K562 (cell line): ENCODE measurements around the gene MMS22L. TPM values are rescaled to one million over a fixed set of nuclear protein-coding genes. Genes with fewer than 3 reads are reported as not detected.
A peak's percentile ranks its signal among the peaks of the same experiment; 100 is the strongest.

Source experiments
- ATAC-seq: fragments of 200-7000 bp; cut with Tn5 transposase; 3 replicates; pipeline ENCODE4 v1.9.1; 2020; ENCODE audit warnings: moderate library complexity
- BruUV-seq: library from RNA; stranded (reverse); fragments of 400-500 nt; replicated peaks from 2 replicates; lab custom pipeline; 2021; lab: Mats Ljungman, UMichigan
- CTCF ChIA-PET: fragments of 300-600 bp; formaldehyde crosslinking; extraction: SDS; loops from one replicate; lab custom pipeline; 2021; ENCODE audit warnings: low intra/inter-chr PET ratio; lab: Yijun Ruan, JAX
- POLR2A ChIA-PET: fragments of 300-600, 350-650 bp; sonication (Branson Sonifier 250); formaldehyde crosslinking; extraction: SDS; loops from one replicate; lab custom pipeline; 2021; ENCODE audit warnings: antibody characterized with exemption, inconsistent platforms; lab: Yijun Ruan, JAX
- DNase-seq, 4 experiments: peaks; one replicate each; pipeline versions ENCODE4 v3.0.0 to v3.0.0-alpha.2; 2011 to 2018; ENCODE audit warnings: low spot score in 3 of 4, mixed read lengths in 3 of 4; ENCODE audit errors: extremely low read depth in 1 of 4
- FAIRE-seq: peaks from 2 replicates; lab custom pipeline; 2011; peaks lifted over from hg19 to GRCh38; lab: Jason Lieb, UNC
- H2AFZ ChIP-seq: 2 replicates; pipeline ENCODE4 v1.6.0; 2011; ENCODE audit warnings: low read depth, low read length, control low read depth, inconsistent platforms
- H3K27ac ChIP-seq: fragments of 200-600 bp; 3 replicates; pipeline ENCODE4 v1.8.0; 2011; ENCODE audit warnings: low read depth, mild to moderate bottlenecking, control low read depth, inconsistent platforms, low read length, moderate library complexity, mixed read lengths; ENCODE audit errors: extremely low read depth
- H3K27me3 ChIP-seq, 2 experiments: fragments of 300-600 bp in 1 of 2; 2 replicates in 1 of 2; 3 replicates in 1 of 2; pipeline versions ENCODE4 v1.6.0 to v1.8.0; 2011; ENCODE audit warnings: inconsistent platforms in 2 of 2, low read length in 2 of 2, mild to moderate bottlenecking in 1 of 2, mixed read lengths in 1 of 2, moderate library complexity in 1 of 2; ENCODE audit not compliant: control insufficient read depth in 2 of 2, insufficient read depth in 2 of 2
- H3K36me3 ChIP-seq: fragments of 300-600 bp; 3 replicates; pipeline ENCODE4 v1.8.0; 2011; ENCODE audit warnings: mild to moderate bottlenecking, low read length, inconsistent platforms; ENCODE audit not compliant: control insufficient read depth, insufficient read depth
- H3K4me1 ChIP-seq, 2 experiments: fragments of 200-600 bp in 1 of 2; replicated peaks in 1 of 2; 2 replicates in 1 of 2; 3 replicates in 1 of 2; pipeline versions ENCODE4 v1.5.1 to v1.8.0; 2011; ENCODE audit warnings: inconsistent platforms in 2 of 2, low read length in 2 of 2, mild to moderate bottlenecking in 1 of 2, mixed read lengths in 1 of 2, moderate library complexity in 1 of 2; ENCODE audit not compliant: control insufficient read depth in 2 of 2, insufficient read depth in 2 of 2
- H3K4me2 ChIP-seq: 2 replicates; pipeline ENCODE4 v1.6.1; 2011; ENCODE audit warnings: low read length, control low read depth, inconsistent platforms, mixed read lengths; ENCODE audit not compliant: insufficient read depth
- H3K4me3 ChIP-seq: fragments of 200-600 bp; sonication (generic), shearing (Covaris generic); 2 replicates; pipeline ENCODE4 v1.5.1; 2016; ENCODE audit warnings: control low read depth, inconsistent platforms
- H3K79me2 ChIP-seq: fragments of 200-600 bp; 3 replicates; pipeline ENCODE4 v1.8.0; 2011; ENCODE audit warnings: low read length, inconsistent platforms; ENCODE audit not compliant: control insufficient read depth, insufficient read depth
- H3K9ac ChIP-seq, 2 experiments: 2 replicates each; pipeline versions ENCODE4 v1.6.0 to v1.6.1; 2011; ENCODE audit warnings: low read depth in 2 of 2, low read length in 2 of 2, control low read depth in 1 of 2, inconsistent platforms in 1 of 2, mild to moderate bottlenecking in 1 of 2, mixed read lengths in 1 of 2; ENCODE audit not compliant: insufficient read depth in 1 of 2
- H3K9me1 ChIP-seq: one replicate; pipeline ENCODE4 v1.6.0; 2011; ENCODE audit warnings: inconsistent platforms, mild to moderate bottlenecking, low read length, moderate library complexity; ENCODE audit not compliant: control insufficient read depth, insufficient read depth
- H3K9me3 ChIP-seq: replicated peaks from 2 replicates; pipeline ENCODE4 v1.5.1; 2011; ENCODE audit warnings: low read depth, low read length, inconsistent platforms; ENCODE audit not compliant: control insufficient read depth, insufficient read depth
- H4K20me1 ChIP-seq: replicated peaks from 2 replicates; pipeline ENCODE4 v1.6.1; 2011; ENCODE audit warnings: low read length, inconsistent platforms, mixed read lengths; ENCODE audit not compliant: control insufficient read depth, insufficient read depth
- ILF3 ChIP-seq: fragments of 450-650 bp; IDR thresholded peaks from 2 replicates; pipeline ENCODE4 v1.6.1; 2018; ENCODE audit warnings: antibody characterized with exemption, mild to moderate bottlenecking, moderate library complexity, borderline replicate concordance
- KLF10 ChIP-seq: fragments of 250-450 bp; sonication (Bioruptor Pico); IDR thresholded peaks from 2 replicates; pipeline ENCODE4 v1.6.1; 2021; ENCODE audit warnings: matching md5 sums
- REST ChIP-seq, 2 experiments: fragments of 450-650 bp; formaldehyde crosslinking in 1 of 2; IDR thresholded peaks; 2 replicates each; pipeline versions ENCODE4 v1.4.0 to v1.6.1; 2014 to 2020; ENCODE audit warnings: mild to moderate bottlenecking in 2 of 2, borderline replicate concordance in 1 of 2, low read depth in 1 of 2
- UBTF ChIP-seq, 2 experiments: IDR thresholded peaks; 2 replicates each; pipeline ENCODE4 v1.6.1; 2012; ENCODE audit warnings: improper control_type of control experiment in 2 of 2, low read depth in 2 of 2, low read length in 2 of 2, borderline replicate concordance in 1 of 2
- WGBS: fragments of 100-300 bp; shearing (Covaris generic); methylation state at CpG from one replicate; pipeline ENCODE4 v1.1.6; 2016; ENCODE audit warnings: low coverage, mixed read lengths; ENCODE audit not compliant: insufficient coverage; ENCODE audit errors: missing lambda C conversion rate; 5-methylcytosine and 5-hydroxymethylcytosine counted together
- in situ Hi-C: fragments of 300-500 bp; cut with MboI; formaldehyde crosslinking; loops from 4 replicates; pipeline ENCODE4 v1.15.0; 2018; ENCODE audit warnings: inconsistent platforms, mixed read lengths
- intact Hi-C: fragments of 100-400 bp; cut with micrococcal nuclease; formaldehyde crosslinking; loops from 2 replicates; pipeline ENCODE4 v1.14.2; 2022
- polyA plus RNA-seq, 8 experiments: library from polyadenylated mRNA; depleted of rRNA in 4 of 8; stranded (reverse) in 5 of 8; unstranded in 3 of 8; fragments of >200 nt; fragmentation: Nextera tagmentation in 2 of 8; fragmentation: Illumina TruSeq in 1 of 8; extraction: Ambion mirVana in 2 of 8; extraction: Trizol in 1 of 8; gene quantifications; 2 replicates each; pipeline versions ENCODE4 v1.2.1 to v1.2.3, GENCODE V29; 2011 to 2014; ENCODE audit warnings: inconsistent platforms in 1 of 8, missing spikeins in 1 of 8
- total RNA-seq, 7 experiments: library from RNA; depleted of rRNA in 6 of 7; stranded (reverse); fragments of >200 nt in 6 of 7; fragmentation: Illumina TruSeq in 2 of 7; extraction: Trizol in 2 of 7; gene quantifications; 2 replicates each; pipeline versions ENCODE4 v1.2.1 to v1.2.3, GENCODE V29; 2011 to 2021; ENCODE audit warnings: low replicate concordance in 1 of 7

MMS22L gene
- total and polyA plus RNA-seq, 9 of the 15 experiments (the other 6 are each of a cell fraction or from before 2014, with no cell fraction given) = 13.0 to 59.5 (median 26.9) TPM

GRCh38 chr6:97145691-97146090 is 137.3 kb downstream of the MMS22L start:
- TF ChIP-seq KLF10 (CRISPR knock-in tag) (no peak), REST (IDR thresholded peaks at IDR 0.05; ENCODE audit: borderline replicate concordance) (no peak), REST (CRISPR knock-in tag; IDR thresholded peaks at IDR 0.05; ENCODE audit: low read depth) (no peak), ILF3 (no peak), UBTF (IDR thresholded peaks at IDR 0.05; ENCODE audit: borderline replicate concordance in 1 of 2, low read depth in 2 of 2, low read length in 2 of 2) (no peak)
- no TSS peak for BruUV-seq
- POLR2A ChIA-PET = interaction anchor here (0.6 kb wide), 2 partner anchors 24 to 253 kb away, joined by 3 to 5 read pairs; no protein-coding TSS in a partner anchor
- ATAC-seq (no peak), DNase-seq (no peak), FAIRE-seq (peak; percentile 29)
- Histone ChIP-seq H3K4me1 (no peaks in the 10 kb centered on the region), H3K4me2 (no peak overlapping the region), H3K9ac (no peak overlapping the region), H3K36me3 (peaks cover 29% of the 10 kb centered on the region; the same call in 2 of the 3 replicates), H3K27ac (no peak overlapping the region), H3K79me2 (no peaks in the 10 kb centered on the region), H3K9me1 (no peaks in the 10 kb centered on the region), H3K27me3 (no peaks in the 10 kb centered on the region), H3K9me3 (no peaks in the 10 kb centered on the region), H4K20me1 (no peaks in the 10 kb centered on the region), H2AFZ (no peak overlapping the region), H3K4me3 (no peak overlapping the region)
- CTCF ChIA-PET = no interaction called here
- in situ Hi-C loops (no loop called here), intact Hi-C loops (no loop called here)
- WGBS = 100% methylated on average over 1 of the region's 1 CpG
